SU-DHL-6 (cell line): ENCODE data around the gene ITPKB.

Experiments
- EZH2phosphoT487 ChIP-seq: fragments of 200-600 bp; sonication (generic), shearing (Covaris generic); conservative IDR thresholded peaks from 2 replicates; pipeline ENCODE4 v1.6.1; 2018; ENCODE audit warnings: mild to moderate bottlenecking, antibody characterized with exemption, low read length, moderate library complexity, mixed read lengths
- TF ChIP-seq, protein P1 (sequence below): fragments of 200-600 bp; sonication (generic); IDR thresholded peaks from one replicate; pipeline ENCODE4 v1.5.1; 2017; ENCODE audit warnings: antibody characterized with exemption, mild to moderate bottlenecking, low read length, moderate library complexity; ENCODE audit not compliant: insufficient read depth, poor library complexity, severe bottlenecking

DNA sequence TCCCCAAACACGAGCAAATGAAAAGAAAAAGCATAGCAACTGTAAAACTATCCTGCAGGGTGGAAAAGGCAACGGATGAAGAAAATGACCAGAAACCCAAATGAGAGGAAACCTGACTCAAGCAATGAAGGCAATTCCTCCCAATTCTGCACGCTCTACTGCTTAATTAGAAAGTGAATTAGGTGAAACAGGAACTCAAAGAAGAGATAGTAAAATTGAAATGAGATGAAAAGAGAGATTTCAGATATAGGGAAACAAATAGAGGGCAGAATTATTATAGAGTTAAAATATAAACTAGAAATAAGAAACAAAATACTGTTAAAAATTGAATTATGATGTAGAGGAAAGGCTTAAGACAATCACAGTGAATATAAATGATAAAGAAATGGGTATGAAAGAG lies 27.5 kb upstream of the ITPKB start:
- TF ChIP-seq, protein P1, sequence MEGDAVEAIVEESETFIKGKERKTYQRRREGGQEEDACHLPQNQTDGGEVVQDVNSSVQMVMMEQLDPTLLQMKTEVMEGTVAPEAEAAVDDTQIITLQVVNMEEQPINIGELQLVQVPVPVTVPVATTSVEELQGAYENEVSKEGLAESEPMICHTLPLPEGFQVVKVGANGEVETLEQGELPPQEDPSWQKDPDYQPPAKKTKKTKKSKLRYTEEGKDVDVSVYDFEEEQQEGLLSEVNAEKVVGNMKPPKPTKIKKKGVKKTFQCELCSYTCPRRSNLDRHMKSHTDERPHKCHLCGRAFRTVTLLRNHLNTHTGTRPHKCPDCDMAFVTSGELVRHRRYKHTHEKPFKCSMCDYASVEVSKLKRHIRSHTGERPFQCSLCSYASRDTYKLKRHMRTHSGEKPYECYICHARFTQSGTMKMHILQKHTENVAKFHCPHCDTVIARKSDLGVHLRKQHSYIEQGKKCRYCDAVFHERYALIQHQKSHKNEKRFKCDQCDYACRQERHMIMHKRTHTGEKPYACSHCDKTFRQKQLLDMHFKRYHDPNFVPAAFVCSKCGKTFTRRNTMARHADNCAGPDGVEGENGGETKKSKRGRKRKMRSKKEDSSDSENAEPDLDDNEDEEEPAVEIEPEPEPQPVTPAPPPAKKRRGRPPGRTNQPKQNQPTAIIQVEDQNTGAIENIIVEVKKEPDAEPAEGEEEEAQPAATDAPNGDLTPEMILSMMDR: no peak
- TF ChIP-seq EZH2phosphoT487: no peak
